GM12878 (cell line): ENCODE measurements around the gene RRP36. TPM values are rescaled to one million over a fixed set of nuclear protein-coding genes. Genes with fewer than 3 reads are reported as not detected.

Source experiments
- ATAC-seq: fragments of 200-7000 bp; cut with Tn5 transposase; 3 replicates; pipeline ENCODE4 v1.9.1; 2020; ENCODE audit warnings: mild to moderate bottlenecking, moderate library complexity
- BruUV-seq: library from RNA; stranded (reverse); fragments of 400-500 nt; replicated peaks from 2 replicates; lab custom pipeline; 2021; lab: Mats Ljungman, UMichigan
- CTCF ChIA-PET: fragments of 300-600 bp; sonication (Branson Sonifier 250); formaldehyde crosslinking; extraction: SDS; loops from one replicate; lab custom pipeline; 2021; ENCODE audit warnings: inconsistent platforms; lab: Yijun Ruan, JAX
- POLR2A ChIA-PET: fragments of 350-600 bp; formaldehyde crosslinking; extraction: SDS; loops from one replicate; lab custom pipeline; 2021; ENCODE audit warnings: inconsistent platforms; lab: Charles Lee
- RAD21 ChIA-PET: fragments of 300-600 bp; sonication (Branson Sonifier 250); formaldehyde crosslinking; loops from one replicate; lab custom pipeline; 2023; ENCODE audit warnings: antibody characterized with exemption; ENCODE audit not compliant: unreplicated experiment; lab: Charles Lee
- SMC1A ChIA-PET: fragments of 300-600 bp; sonication (Branson Sonifier 250); formaldehyde crosslinking; loops from one replicate; lab custom pipeline; 2023; ENCODE audit not compliant: unreplicated experiment, uncharacterized antibody; lab: Charles Lee
- DNase-seq: peaks from one replicate; pipeline ENCODE4 v3.0.0-alpha.2; 2011; ENCODE audit warnings: low read depth, low spot score
- FAIRE-seq: peaks from 3 replicates; lab custom pipeline; 2011; peaks lifted over from hg19 to GRCh38; lab: Jason Lieb, UNC
- H2AFZ ChIP-seq: 2 replicates; pipeline ENCODE4 v1.6.0; 2011; ENCODE audit warnings: low read depth, low read length, control low read depth; ENCODE audit not compliant: control insufficient read depth
- H3K27ac ChIP-seq: 2 replicates; pipeline ENCODE4 v1.5.1; 2011; ENCODE audit warnings: control low read depth; ENCODE audit not compliant: control insufficient read depth, insufficient read depth
- H3K27me3 ChIP-seq, 2 experiments: replicated peaks in 1 of 2; 2 replicates each; pipeline versions ENCODE4 v1.6.0 to v1.6.1; 2011; ENCODE audit warnings: low read length in 1 of 2; ENCODE audit not compliant: control insufficient read depth in 2 of 2, insufficient read depth in 2 of 2
- H3K36me3 ChIP-seq, 2 experiments: 2 replicates each; pipeline ENCODE4 v1.5.1; 2011; ENCODE audit warnings: low read length in 1 of 2; ENCODE audit not compliant: control insufficient read depth in 2 of 2, insufficient read depth in 2 of 2
- H3K4me1 ChIP-seq: 2 replicates; pipeline ENCODE4 v1.6.1; 2011; ENCODE audit warnings: mild to moderate bottlenecking, low read length, moderate library complexity, mixed read lengths; ENCODE audit not compliant: control insufficient read depth, insufficient read depth
- H3K4me2 ChIP-seq: 2 replicates; pipeline ENCODE4 v1.6.0; 2011; ENCODE audit warnings: control low read depth; ENCODE audit not compliant: control insufficient read depth, insufficient read depth
- H3K4me3 ChIP-seq: fragments of 200-600 bp; sonication (generic); 2 replicates; pipeline ENCODE4 v1.5.1; 2016
- H3K79me2 ChIP-seq: 2 replicates; pipeline ENCODE4 v1.6.0; 2011; ENCODE audit warnings: low read length; ENCODE audit not compliant: control insufficient read depth, insufficient read depth
- H3K9ac ChIP-seq: 2 replicates; pipeline ENCODE4 v1.8.0; 2011; ENCODE audit warnings: low read length, control low read depth, mixed read lengths; ENCODE audit not compliant: control insufficient read depth, insufficient read depth
- H3K9me3 ChIP-seq: replicated peaks from 3 replicates; pipeline ENCODE4 v1.5.1; 2011; ENCODE audit warnings: mild to moderate bottlenecking, low read length; ENCODE audit not compliant: control insufficient read depth, insufficient read depth
- H4K20me1 ChIP-seq: 2 replicates; pipeline ENCODE4 v1.6.0; 2011; ENCODE audit not compliant: control insufficient read depth, insufficient read depth
- CBX5 ChIP-seq: sonication (generic); IDR thresholded peaks from 2 replicates; pipeline ENCODE4 v1.6.1; 2016; ENCODE audit warnings: low read depth, moderate library complexity, mild to moderate bottlenecking, inconsistent platforms
- GABPA ChIP-seq: IDR thresholded peaks from 2 replicates; pipeline ENCODE4 v1.6.1; 2014; ENCODE audit warnings: antibody characterized with exemption, low read depth, mild to moderate bottlenecking, inconsistent platforms
- GATAD2B ChIP-seq: fragments of 450-650 bp; conservative IDR thresholded peaks from 2 replicates; pipeline ENCODE4 v1.6.1; 2017; ENCODE audit warnings: low read depth, mild to moderate bottlenecking, moderate library complexity
- HDAC2 ChIP-seq: fragments of 200-600 bp; sonication (generic); IDR thresholded peaks from 2 replicates; pipeline ENCODE4 v1.6.1; 2017
- HSF1 ChIP-seq: fragments of 150-350 bp; IDR thresholded peaks from 2 replicates; pipeline ENCODE4 v1.6.1; 2014; ENCODE audit warnings: mild to moderate bottlenecking, low read depth, low read length
- JUNB ChIP-seq: IDR thresholded peaks from 2 replicates; pipeline ENCODE4 v1.6.1; 2016; ENCODE audit warnings: antibody characterized with exemption, mild to moderate bottlenecking
- MYB ChIP-seq: fragments of 150-350 bp; IDR thresholded peaks from 2 replicates; pipeline ENCODE4 v1.6.1; 2014; ENCODE audit warnings: mild to moderate bottlenecking, low read depth, low read length, borderline replicate concordance
- MYC ChIP-seq: IDR thresholded peaks from 2 replicates; pipeline ENCODE4 v1.6.1; 2011; ENCODE audit warnings: mild to moderate bottlenecking, low read length, moderate library complexity, inconsistent platforms; ENCODE audit not compliant: insufficient read depth, insufficient replicate concordance, insufficient read length, severe bottlenecking
- NR2C1 ChIP-seq: fragments of 450-650 bp; IDR thresholded peaks from 2 replicates; pipeline ENCODE4 v1.6.1; 2017; ENCODE audit warnings: antibody characterized with exemption, mild to moderate bottlenecking, moderate library complexity
- PBX3 ChIP-seq: IDR thresholded peaks from 2 replicates; pipeline ENCODE4 v1.6.1; 2011; ENCODE audit warnings: mild to moderate bottlenecking, low read depth, low read length, moderate library complexity; ENCODE audit not compliant: insufficient replicate concordance
- RAD21 ChIP-seq: IDR thresholded peaks from 2 replicates; pipeline ENCODE4 v1.6.1; 2011; ENCODE audit warnings: mild to moderate bottlenecking, low read depth, low read length, moderate library complexity; ENCODE audit not compliant: insufficient read depth
- SREBF1 ChIP-seq: IDR thresholded peaks from 2 replicates; pipeline ENCODE4 v1.6.1; 2012; ENCODE audit warnings: mild to moderate bottlenecking, low read length
- YY1 ChIP-seq: IDR thresholded peaks from 2 replicates; pipeline ENCODE4 v1.6.1; 2011; ENCODE audit warnings: low read depth, mild to moderate bottlenecking, low read length
- ZNF207 ChIP-seq: fragments of 450-650 bp; IDR thresholded peaks from 2 replicates; pipeline ENCODE4 v1.6.1; 2014; ENCODE audit warnings: antibody characterized with exemption, mild to moderate bottlenecking, borderline replicate concordance
- ZNF622 ChIP-seq: fragments of 450-650 bp; IDR thresholded peaks from 2 replicates; pipeline ENCODE4 v1.6.1; 2017; ENCODE audit warnings: mild to moderate bottlenecking, inconsistent platforms
- ZNF687 ChIP-seq: fragments of 450-650 bp; IDR thresholded peaks from 2 replicates; pipeline ENCODE4 v1.6.1; 2017; ENCODE audit warnings: mild to moderate bottlenecking, moderate library complexity
- WGBS: methylation state at CpG from one replicate; pipeline ENCODE4 v1.1.6; 2016; ENCODE audit warnings: low lambda C conversion rate; ENCODE audit not compliant: insufficient replicate concordance, insufficient coverage; ENCODE audit errors: missing lambda C conversion rate; 5-methylcytosine and 5-hydroxymethylcytosine counted together
- in situ Hi-C: fragments of 300-500 bp; cut with MboI; formaldehyde crosslinking; loops from 9 replicates; pipeline ENCODE4 v1.14.3; 2018; ENCODE audit warnings: mixed read lengths
- intact Hi-C: fragments of 100-400 bp; cut with micrococcal nuclease; formaldehyde crosslinking; loops from one replicate; pipeline ENCODE4 v1.14.2; 2022; ENCODE audit not compliant: unreplicated experiment
- polyA plus RNA-seq, 11 experiments: library from polyadenylated mRNA; depleted of rRNA in 4 of 11; unstranded in 6 of 11; stranded (reverse) in 5 of 11; fragments of >200 nt; fragmentation: Nextera tagmentation in 4 of 11; fragmentation: Illumina TruSeq in 1 of 11; extraction: Ambion mirVana in 4 of 11; extraction: Trizol in 1 of 11; gene quantifications; 1 replicate in 1 of 11; 2 replicates in 10 of 11; pipeline versions ENCODE4 v1.2.1 to v1.2.3, GENCODE V29; 2011 to 2016; ENCODE audit warnings: inconsistent platforms in 2 of 11, missing spikeins in 2 of 11, low read depth in 1 of 11
- total RNA-seq, 4 experiments: library from RNA; depleted of rRNA in 3 of 4; stranded (reverse); fragments of >200 nt in 3 of 4; fragmentation: Illumina TruSeq in 1 of 4; extraction: Trizol in 1 of 4; gene quantifications; 2 replicates each; pipeline versions ENCODE4 v1.2.1 to v1.2.3, GENCODE V29; 2013 to 2021

Gene RRP36
- total and polyA plus RNA-seq, 10 of the 15 experiments (the other 5 are each of a cell fraction or from before 2014, with no cell fraction given): 17.6 to 101 (median 69.7) TPM

- Histone ChIP-seq H3K27me3 (peaks cover 8 to 12% of the 10 kb centered on the region in 2 experiments; a peak in 3 of 4 replicates), H3K27ac (no peak overlapping the region), H2AFZ (peak overlapping the region; percentile 33), H3K4me1 (peaks cover 7% of the 10 kb centered on the region; the same call in 1 of the 2 replicates), H4K20me1 (no peaks in the 10 kb centered on the region), H3K4me3 (peak overlapping the region; percentile 52), H3K9ac (no peak overlapping the region), H3K79me2 (no peaks in the 10 kb centered on the region), H3K9me3 (no peaks in the 10 kb centered on the region), H3K36me3 (no peaks in the 10 kb centered on the region), H3K4me2 (peak overlapping the region; percentile 62; the same call in 1 of the 2 replicates)
- 7% methylated on average over 64 of the region's 72 CpGs for WGBS
- ATAC-seq: peak; percentile 28
- RAD21 ChIA-PET: interaction anchor here (0.9 to 1.5 kb wide), 3 partner anchors 20 to 67 kb away, joined by 3 to 5 read pairs (median 3); no protein-coding TSS in a partner anchor
- POLR2A ChIA-PET: interaction anchor here (0.5 to 1.4 kb wide), 4 partner anchors 9 to 43 kb away, joined by 3 to 5 read pairs (median 4); no protein-coding TSS in a partner anchor
- in situ Hi-C loops: no loop called here
- no peak for DNase-seq
- intact Hi-C loops: no loop called here
- FAIRE-seq: no peak
- SMC1A ChIA-PET: interaction anchor here (0.6 to 1.1 kb wide), 4 partner anchors 9 to 147 kb away, joined by 3 to 4 read pairs (median 3); partner anchors contain the start of gene CNPY3
- no TSS peak for BruUV-seq
- CTCF ChIA-PET: interaction anchor here (0.8 kb wide), 1 partner anchor 67 kb away, joined by 3 read pairs; no protein-coding TSS in a partner anchor
- TF ChIP-seq HSF1 (no peak), NR2C1 (no peak), ZNF622 (no peak), GABPA (no peak), ZNF207 (no peak), MYB (no peak), RAD21 (no peak), SREBF1 (no peak), HDAC2 (0 out of 2 replicates have a peak, but pooled peaks have one; percentile 90), MYC (no peak), YY1 (no peak), CBX5 (no peak), ZNF687 (no peak), PBX3 (no peak), GATAD2B (peak; percentile 39; the same call in 1 of the 2 replicates), JUNB (no peak)
These were observed 55.3 kb downstream of the RRP36 start for GRCh38 chr6:43076464-43077332.
